NCI-H774 (cell line): ENCODE data around the gene KIFAP3.

Source experiments
- DNase-seq: peaks from one replicate; lab custom pipeline; 2025; lab: John Stamatoyannopoulos, UW

KIFAP3 gene

GRCh38 chr1:169985757-169986156 is 88.7 kb downstream of the KIFAP3 start:
- DNase-seq: no peak

GRCh38 chr1:169974067-169974466 is 100.4 kb downstream of the KIFAP3 start:
- no peak for DNase-seq

- DNase-seq: peak; percentile 4
Observed at GRCh38 chr1:169970114-169970513, 104.4 kb downstream of the KIFAP3 start.

GRCh38 chr1:169968174-169968573 is 106.3 kb downstream of the KIFAP3 start:
- DNase-seq: no peak

- DNase-seq: no peak
Observed at GRCh38 chr1:169964206-169964605, 110.3 kb downstream of the KIFAP3 start.

GRCh38 chr1:169959686-169960085 is 114.8 kb downstream of the KIFAP3 start:
- DNase-seq: no peak

- no peak for DNase-seq
Observed at GRCh38 chr1:169958987-169959386, 115.5 kb downstream of the KIFAP3 start.

- DNase-seq: no peak
Observed at GRCh38 chr1:169957884-169958283, 116.6 kb downstream of the KIFAP3 start.

- no peak for DNase-seq
Observed at GRCh38 chr1:169951108-169951507, 123.4 kb downstream of the KIFAP3 start.

GRCh38 chr1:169949139-169949538 is 125.4 kb downstream of the KIFAP3 start:
- DNase-seq: no peak

GRCh38 chr1:169946206-169946605 is 128.3 kb downstream of the KIFAP3 start:
- DNase-seq: no peak

- no peak for DNase-seq
Observed at GRCh38 chr1:169945181-169945580, 129.3 kb downstream of the KIFAP3 start.

GRCh38 chr1:169944621-169945020 is 129.9 kb downstream of the KIFAP3 start:
- DNase-seq: no peak

- DNase-seq: no peak
Observed at GRCh38 chr1:169943963-169944526, 130.4 kb downstream of the KIFAP3 start.

- no peak for DNase-seq
Observed at GRCh38 chr1:169941982-169942830, 132.3 kb downstream of the KIFAP3 start.

GRCh38 chr1:169933984-169934725 is 140.3 kb downstream of the KIFAP3 start:
- no peak for DNase-seq

- DNase-seq: no peak
Observed at GRCh38 chr1:169931795-169932231, 142.7 kb downstream of the KIFAP3 start.

GRCh38 chr1:169929210-169929526 is 145.3 kb downstream of the KIFAP3 start:
- DNase-seq: no peak

GRCh38 chr1:169928438-169929209 is 145.9 kb downstream of the KIFAP3 start:
- peak; percentile 40 for DNase-seq

- DNase-seq: peak; percentile 8
Observed at GRCh38 chr1:169925505-169926482, 148.7 kb downstream of the KIFAP3 start.

- no peak for DNase-seq
Observed at GRCh38 chr1:169924829-169925228, 149.7 kb downstream of the KIFAP3 start.
